Lung (tissue), 12 donors: ENCODE data around the gene PELI1. TPM values are rescaled to one million over a fixed set of nuclear protein-coding genes. Genes with fewer than 3 reads are reported as not detected.

ENCODE experiments used
- ATAC-seq: fragments of 200-7000 bp; cut with Tn5 transposase; one replicate; pipeline ENCODE4 v1.9.1; 2020; ENCODE audit warnings: moderate number of reproducible peaks; ENCODE audit not compliant: insufficient read depth, low FRiP score
- DNase-seq, 3 donors: peaks; one replicate each; pipeline ENCODE4 v3.0.0-alpha.2; 2013 to 2017
- H3K27ac ChIP-seq, 2 donors: one replicate each; pipeline ENCODE4 v1.5.1; 2013; ENCODE audit warnings: mild to moderate bottlenecking in 2 of 2, moderate library complexity in 2 of 2, control low read depth in 1 of 2, inconsistent platforms in 1 of 2, low read depth in 1 of 2, low read length in 1 of 2
- H3K27me3 ChIP-seq, 3 donors: one replicate each; pipeline ENCODE4 v1.5.1; 2013; ENCODE audit warnings: low read length in 2 of 3; ENCODE audit not compliant: control insufficient read depth in 3 of 3, insufficient read depth in 3 of 3
- H3K36me3 ChIP-seq, 4 donors: one replicate each; pipeline ENCODE4 v1.5.1; 2013; ENCODE audit warnings: low read length in 4 of 4, mild to moderate bottlenecking in 1 of 4, moderate library complexity in 1 of 4; ENCODE audit not compliant: control insufficient read depth in 4 of 4, insufficient read depth in 4 of 4
- H3K4me1 ChIP-seq, 5 donors: one replicate each; pipeline ENCODE4 v1.5.1; 2013; ENCODE audit warnings: low read length in 5 of 5, mild to moderate bottlenecking in 2 of 5, moderate library complexity in 1 of 5; ENCODE audit not compliant: control insufficient read depth in 5 of 5, insufficient read depth in 5 of 5
- H3K4me3 ChIP-seq: one replicate; pipeline ENCODE4 v1.5.1; 2013; ENCODE audit warnings: mild to moderate bottlenecking, control low read depth, moderate library complexity
- H3K9ac ChIP-seq, 2 donors: one replicate each; pipeline ENCODE4 v1.5.1; 2013; ENCODE audit warnings: low read length in 2 of 2, control low read depth in 1 of 2; ENCODE audit not compliant: insufficient read depth in 1 of 2
- H3K9me3 ChIP-seq, 4 donors: one replicate each; pipeline ENCODE4 v1.5.1; 2013; ENCODE audit warnings: low read length in 3 of 4, mild to moderate bottlenecking in 1 of 4, moderate library complexity in 1 of 4; ENCODE audit not compliant: control insufficient read depth in 4 of 4, insufficient read depth in 3 of 4
- CTCF ChIP-seq: IDR thresholded peaks from 2 replicates; pipeline ENCODE4 v1.5.1; 2012; ENCODE audit warnings: mild to moderate bottlenecking; ENCODE audit errors: control extremely low read depth, extremely low read depth
- WGBS, 2 donors: extraction: QIAGEN DNeasy Blood & Tissue Kit; methylation state at CpG; one replicate each; pipeline ENCODE4 v1.1.7; 2013; 5-methylcytosine and 5-hydroxymethylcytosine counted together
- polyA plus RNA-seq, 2 donors: library from polyadenylated mRNA; stranded (reverse); fragments of 200-250 nt; gene quantifications; one replicate each; pipeline ENCODE4 v1.2.1, GENCODE V29; 2013
- total RNA-seq, 2 donors: library from RNA; depleted of rRNA in 1 of 2; stranded (reverse); fragments of >200 nt in 1 of 2; gene quantifications; one replicate each; pipeline ENCODE4 v1.2.1, GENCODE V29; 2014 to 2021
- donor health status: control.
- donor health status: control.
- donor health status: Bipolar disorder and iron deficiency.
- donor health status: healthy.
- donor health status: DM: yes; HTN: yes; CAD: no.

The PELI1 gene
- total and polyA plus RNA-seq, 4 donors: 17.2 to 83.9 (median 48.1) TPM

- Histone ChIP-seq H3K9me3 (no peaks in the 10 kb centered on the region), H3K36me3 (no peaks in the 10 kb centered on the region), H3K27me3 (no peaks in the 10 kb centered on the region), H3K9ac (no peak overlapping the region), H3K27ac (no peak overlapping the region), H3K4me1 (peaks cover 0 to 3% (median 0%) of the 10 kb centered on the region in 5 donors), H3K4me3 (no peak overlapping the region)
- ATAC-seq (no peak), DNase-seq (no peak)
- TF ChIP-seq CTCF: no peak
- 84 to 87% methylated on average over 7 of the region's 7 CpGs for WGBS, 2 donors
Measured at GRCh38 chr2:64122358-64122757, 21.9 kb downstream of the PELI1 start.

GRCh38 chr2:64120928-64121327 lies 23.3 kb downstream of the PELI1 start:
- H3K4me1 ChIP-seq: peaks cover 0 to 13% (median 8%) of the 10 kb centered on the region in 5 donors
- DNase-seq: no peak
- no peak overlapping the region for H3K4me3 ChIP-seq
- 76 to 82% methylated on average over 6 of the region's 6 CpGs for WGBS, 2 donors
- TF ChIP-seq CTCF: no peak
- H3K36me3 ChIP-seq: no peaks in the 10 kb centered on the region
- ATAC-seq: no peak
- no peaks in the 10 kb centered on the region for H3K27me3 ChIP-seq
- no peaks in the 10 kb centered on the region for H3K9me3 ChIP-seq
- H3K27ac ChIP-seq: peak overlapping the region in 1 of 2 donors; percentile 53
- no peak overlapping the region for H3K9ac ChIP-seq

- TF ChIP-seq CTCF: no peak
- no peak for DNase-seq
- Histone ChIP-seq H3K4me3 (no peak overlapping the region), H3K27ac (no peak overlapping the region), H3K4me1 (peaks cover 0 to 16% (median 8%) of the 10 kb centered on the region in 5 donors), H3K36me3 (no peaks in the 10 kb centered on the region), H3K9me3 (no peaks in the 10 kb centered on the region), H3K27me3 (no peaks in the 10 kb centered on the region), H3K9ac (no peak overlapping the region)
- no peak for ATAC-seq
- 81 to 96% methylated on average over 2 of the region's 2 CpGs for WGBS, 2 donors
Measured at GRCh38 chr2:64120008-64120407, 24.2 kb downstream of the PELI1 start.

- Histone ChIP-seq H3K9me3 (no peaks in the 10 kb centered on the region), H3K4me3 (no peak overlapping the region), H3K27ac (no peak overlapping the region), H3K27me3 (no peaks in the 10 kb centered on the region), H3K36me3 (no peaks in the 10 kb centered on the region), H3K4me1 (peaks cover 0 to 18% (median 8%) of the 10 kb centered on the region in 5 donors), H3K9ac (no peak overlapping the region)
- no peak for TF ChIP-seq CTCF
- ATAC-seq (peak; percentile 68), DNase-seq (peak in 1 of 3 donors; percentile 68)
- 45 to 73% methylated on average over 4 of the region's 4 CpGs for WGBS, 2 donors
Measured at GRCh38 chr2:64119369-64119768, 24.9 kb downstream of the PELI1 start.
